KMS-11 (cell line): ENCODE data around the gene OR51E1.

Experiments
- H2AFZ ChIP-seq: fragments of 200-600 bp; sonication (generic); 2 replicates; pipeline ENCODE4 v1.6.1; 2016; ENCODE audit warnings: antibody characterized with exemption, mixed run types, low read depth
- H3K27ac ChIP-seq: fragments of 200-600 bp; sonication (generic); 2 replicates; pipeline ENCODE4 v1.6.1; 2016; ENCODE audit warnings: mild to moderate bottlenecking, mixed run types
- H3K27me3 ChIP-seq: fragments of 200-600 bp; sonication (generic); 2 replicates; pipeline ENCODE4 v1.6.1; 2017; ENCODE audit warnings: mild to moderate bottlenecking, low read depth, mixed run types, moderate library complexity; ENCODE audit not compliant: insufficient read depth
- H3K36me3 ChIP-seq: fragments of 200-600 bp; sonication (generic); 2 replicates; pipeline ENCODE4 v1.6.1; 2017; ENCODE audit warnings: mild to moderate bottlenecking, mixed run types; ENCODE audit not compliant: insufficient read depth
- H3K4me1 ChIP-seq: fragments of 200-600 bp; sonication (generic); 2 replicates; pipeline ENCODE4 v1.6.1; 2016; ENCODE audit warnings: mild to moderate bottlenecking, low read depth, mixed run types; ENCODE audit not compliant: poor library complexity, severe bottlenecking
- H3K4me2 ChIP-seq: fragments of 200-600 bp; sonication (generic); 2 replicates; pipeline ENCODE4 v1.7.0; 2016; ENCODE audit warnings: mild to moderate bottlenecking, mixed run types
- H3K4me3 ChIP-seq: fragments of 200-600 bp; sonication (generic); IDR thresholded peaks from 2 replicates; pipeline ENCODE4 v1.6.1; 2017; ENCODE audit warnings: low read depth, low read length, mixed read lengths; ENCODE audit not compliant: insufficient read depth
- H3K79me2 ChIP-seq: fragments of 200-600 bp; sonication (generic); 2 replicates; pipeline ENCODE4 v1.6.1; 2016; ENCODE audit warnings: low read depth, mixed run types; ENCODE audit not compliant: insufficient read depth
- H3K9ac ChIP-seq: fragments of 200-600 bp; sonication (generic); 2 replicates; pipeline ENCODE4 v1.6.1; 2016; ENCODE audit warnings: mild to moderate bottlenecking, mixed run types
- H4K20me1 ChIP-seq: fragments of 200-600 bp; sonication (generic); 2 replicates; pipeline ENCODE4 v1.6.1; 2016; ENCODE audit warnings: mild to moderate bottlenecking, mixed run types; ENCODE audit not compliant: insufficient read depth
- TF ChIP-seq, protein P1 (sequence below): fragments of 200-600 bp; sonication (generic); conservative IDR thresholded peaks from 2 replicates; pipeline ENCODE4 v1.6.1; 2017; ENCODE audit warnings: low read depth, mild to moderate bottlenecking, antibody characterized with exemption, low read length, moderate library complexity, mixed read lengths

The OR51E1 gene

DNA sequence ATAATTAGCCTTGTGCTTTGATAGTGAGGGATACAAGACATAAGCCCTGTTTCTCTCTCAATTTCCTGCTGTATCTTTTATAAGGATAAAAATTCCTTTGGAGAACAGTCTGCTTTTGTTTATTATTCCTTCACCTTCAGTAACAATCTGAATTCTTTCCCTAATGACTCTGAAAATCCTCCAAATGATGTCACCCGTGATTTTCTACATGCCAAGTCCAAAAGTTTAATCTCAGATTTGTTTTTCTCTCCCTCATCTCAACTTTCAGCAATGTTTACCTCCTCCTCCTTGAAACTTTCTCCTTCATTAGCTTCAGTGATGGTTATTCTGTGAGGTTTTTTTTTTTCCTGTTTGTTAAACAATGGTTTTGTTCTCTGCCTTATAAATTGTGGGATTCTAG lies 51.7 kb downstream of the OR51E1 start:
- Histone ChIP-seq H3K4me2 (no peak overlapping the region), H4K20me1 (no peaks in the 10 kb centered on the region), H3K79me2 (no peaks in the 10 kb centered on the region), H3K4me3 (no peak overlapping the region), H3K27me3 (no peaks in the 10 kb centered on the region), H3K36me3 (no peaks in the 10 kb centered on the region), H2AFZ (no peak overlapping the region), H3K27ac (no peak overlapping the region), H3K9ac (no peak overlapping the region), H3K4me1 (peaks cover 19% of the 10 kb centered on the region)
- TF ChIP-seq, protein P1, sequence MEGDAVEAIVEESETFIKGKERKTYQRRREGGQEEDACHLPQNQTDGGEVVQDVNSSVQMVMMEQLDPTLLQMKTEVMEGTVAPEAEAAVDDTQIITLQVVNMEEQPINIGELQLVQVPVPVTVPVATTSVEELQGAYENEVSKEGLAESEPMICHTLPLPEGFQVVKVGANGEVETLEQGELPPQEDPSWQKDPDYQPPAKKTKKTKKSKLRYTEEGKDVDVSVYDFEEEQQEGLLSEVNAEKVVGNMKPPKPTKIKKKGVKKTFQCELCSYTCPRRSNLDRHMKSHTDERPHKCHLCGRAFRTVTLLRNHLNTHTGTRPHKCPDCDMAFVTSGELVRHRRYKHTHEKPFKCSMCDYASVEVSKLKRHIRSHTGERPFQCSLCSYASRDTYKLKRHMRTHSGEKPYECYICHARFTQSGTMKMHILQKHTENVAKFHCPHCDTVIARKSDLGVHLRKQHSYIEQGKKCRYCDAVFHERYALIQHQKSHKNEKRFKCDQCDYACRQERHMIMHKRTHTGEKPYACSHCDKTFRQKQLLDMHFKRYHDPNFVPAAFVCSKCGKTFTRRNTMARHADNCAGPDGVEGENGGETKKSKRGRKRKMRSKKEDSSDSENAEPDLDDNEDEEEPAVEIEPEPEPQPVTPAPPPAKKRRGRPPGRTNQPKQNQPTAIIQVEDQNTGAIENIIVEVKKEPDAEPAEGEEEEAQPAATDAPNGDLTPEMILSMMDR: no peak

DNA sequence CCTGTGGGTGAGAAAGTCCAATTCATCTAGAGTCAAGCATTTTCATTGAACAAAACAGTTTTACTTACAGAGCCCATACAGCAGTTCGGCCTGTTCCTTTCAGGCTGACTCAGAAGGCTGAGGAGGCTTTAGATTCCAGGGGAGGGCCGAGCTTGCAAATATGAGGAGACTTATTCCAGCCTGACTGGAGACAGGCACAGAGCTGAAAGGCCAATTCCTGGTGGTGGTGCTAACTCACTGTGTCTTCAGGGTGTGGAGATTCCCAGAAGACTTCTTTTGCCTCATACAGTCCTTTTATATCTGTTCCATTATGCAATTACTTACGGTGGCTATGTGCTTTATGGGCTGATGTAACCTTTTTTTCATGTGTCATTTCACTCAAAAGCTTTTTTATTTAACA lies 53.8 kb downstream of the OR51E1 start, which contains the start of gene OR51E2:
Gene OR51E2 (minus strand): TSS at position 269 of the 400 bp plus-strand sequence. CDS start 15,142 bp downstream, outside the sequence.
- Histone ChIP-seq H3K9ac (no peak within 1 kb of the TSS), H4K20me1 (no peaks in the 10 kb centered on the region), H3K27me3 (no peaks in the 10 kb centered on the region), H3K4me3 (no peak within 1 kb of the TSS), H3K27ac (no peak within 1 kb of the TSS), H3K79me2 (no peaks in the 10 kb centered on the region), H3K36me3 (no peaks in the 10 kb centered on the region), H3K4me2 (no peak within 1 kb of the TSS), H2AFZ (no peak within 1 kb of the TSS), H3K4me1 (peaks cover 26% of the 10 kb centered on the region)
- TF ChIP-seq, protein P1: no peak

DNA sequence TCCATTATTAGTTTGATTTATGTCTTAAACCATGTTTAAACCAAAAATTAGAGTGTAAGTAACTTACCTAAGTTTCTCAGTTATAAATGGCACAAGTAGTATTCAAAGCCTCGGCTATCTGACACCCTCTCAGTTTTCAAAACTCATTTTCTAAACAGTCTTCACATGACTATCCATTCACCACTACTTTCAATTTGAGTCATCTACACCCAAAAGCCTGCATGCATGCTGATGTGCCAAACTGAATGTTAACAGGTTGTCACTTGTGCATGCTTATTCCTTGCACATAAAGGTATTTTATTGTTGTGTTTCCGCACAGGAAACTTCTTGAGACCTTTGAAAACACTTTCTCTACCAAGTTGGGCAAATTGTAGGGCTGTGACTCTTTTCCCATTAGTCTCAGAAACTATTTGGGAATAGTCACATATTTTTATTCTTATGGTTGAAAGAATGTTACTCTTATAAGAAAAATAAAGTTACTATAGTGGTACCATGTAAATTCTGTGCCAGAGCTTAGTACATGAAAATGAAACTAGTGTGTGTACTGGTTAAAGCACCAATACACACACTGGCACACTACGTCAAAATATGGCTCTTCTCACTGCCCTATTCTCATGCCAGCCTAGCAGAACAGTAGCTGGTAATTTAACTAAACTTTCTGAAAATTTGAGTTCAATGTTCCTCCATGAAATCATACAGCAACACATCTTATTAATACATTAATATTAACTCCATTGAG lies 56.1 kb downstream of the OR51E1 start:
- Histone ChIP-seq H3K27ac (peak overlapping the region; percentile 12; the same call in 1 of the 2 replicates), H3K36me3 (no peaks in the 10 kb centered on the region), H2AFZ (0 out of 2 replicates have a peak overlapping the region, but pooled peaks have one; percentile 0), H4K20me1 (no peaks in the 10 kb centered on the region), H3K4me2 (peak overlapping the region; percentile 28), H3K4me1 (peaks cover 26% of the 10 kb centered on the region), H3K9ac (no peak overlapping the region), H3K4me3 (no peak overlapping the region), H3K27me3 (no peaks in the 10 kb centered on the region), H3K79me2 (no peaks in the 10 kb centered on the region)
- TF ChIP-seq, protein P1: no peak

DNA sequence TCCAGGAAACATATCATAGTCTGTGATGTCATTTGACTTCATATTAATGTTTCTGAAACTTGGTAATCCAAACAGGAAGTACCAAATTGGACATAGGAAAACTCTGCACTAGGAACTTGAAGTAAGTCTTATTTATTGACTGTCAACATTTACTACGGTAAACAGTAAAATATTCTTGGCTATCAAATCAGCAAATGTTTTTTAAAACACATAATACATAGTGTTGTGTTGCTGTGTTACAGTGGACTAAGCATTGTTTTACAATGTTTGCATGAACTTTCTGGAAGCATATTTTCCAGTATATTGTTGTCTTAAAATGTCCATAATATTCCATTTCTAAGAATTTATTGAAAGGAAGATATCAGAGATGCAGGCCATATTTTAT lies 56.6 kb downstream of the OR51E1 start:
- H3K79me2 ChIP-seq: no peaks in the 10 kb centered on the region
- peaks cover 26% of the 10 kb centered on the region for H3K4me1 ChIP-seq
- H3K9ac ChIP-seq: no peak overlapping the region
- no peaks in the 10 kb centered on the region for H3K27me3 ChIP-seq
- H3K4me2 ChIP-seq: peak overlapping the region; percentile 28
- TF ChIP-seq, protein P1: no peak
- 0 out of 2 replicates have a peak overlapping the region, but pooled peaks have one; percentile 0 for H2AFZ ChIP-seq
- H3K36me3 ChIP-seq: no peaks in the 10 kb centered on the region
- H3K4me3 ChIP-seq: no peak overlapping the region
- peak overlapping the region; percentile 12; the same call in 1 of the 2 replicates for H3K27ac ChIP-seq
- H4K20me1 ChIP-seq: no peaks in the 10 kb centered on the region
